Hepatocyte (in vitro differentiated cells): ENCODE measurements around the gene TNNI3K. TPM values are rescaled to one million over a fixed set of nuclear protein-coding genes. Genes with fewer than 3 reads are reported as not detected.

Experiments
- DNase-seq: peaks from one replicate; pipeline ENCODE4 v3.0.0-alpha.2; 2016; ENCODE audit warnings: low spot score
- H2AFZ ChIP-seq: fragments of 200-600 bp; sonication (generic); 2 replicates; pipeline ENCODE4 v1.6.0; 2016; ENCODE audit warnings: antibody characterized with exemption, mild to moderate bottlenecking
- H3K27ac ChIP-seq: fragments of 200-600 bp; sonication (generic); 2 replicates; pipeline ENCODE4 v1.5.1; 2016; ENCODE audit warnings: mild to moderate bottlenecking
- H3K27me3 ChIP-seq: fragments of 200-600 bp; sonication (generic); 2 replicates; pipeline ENCODE4 v1.6.1; 2016
- H3K36me3 ChIP-seq: fragments of 200-600 bp; sonication (generic); replicated peaks from 2 replicates; pipeline ENCODE4 v1.5.1; 2016; ENCODE audit warnings: low read depth; ENCODE audit not compliant: insufficient read depth
- H3K4me1 ChIP-seq: fragments of 200-600 bp; sonication (generic); 2 replicates; pipeline ENCODE4 v1.5.1; 2016; ENCODE audit warnings: mild to moderate bottlenecking, moderate library complexity; ENCODE audit not compliant: insufficient read depth
- H3K4me2 ChIP-seq: fragments of 200-600 bp; sonication (generic); 2 replicates; pipeline ENCODE4 v1.6.0; 2016
- H3K4me3 ChIP-seq: fragments of 200-600 bp; sonication (generic); 2 replicates; pipeline ENCODE4 v1.5.1; 2016; ENCODE audit warnings: mild to moderate bottlenecking
- H3K79me2 ChIP-seq: fragments of 200-600 bp; sonication (generic); 2 replicates; pipeline ENCODE4 v1.6.0; 2017; ENCODE audit warnings: mild to moderate bottlenecking
- H3K9me2 ChIP-seq: fragments of 200-600 bp; sonication (generic); replicated peaks from 2 replicates; pipeline ENCODE4 v1.6.0; 2017; ENCODE audit warnings: mild to moderate bottlenecking; ENCODE audit not compliant: insufficient read depth
- H3K9me3 ChIP-seq: fragments of 200-600 bp; sonication (generic); 2 replicates; pipeline ENCODE4 v1.5.1; 2016; ENCODE audit warnings: low read depth, mild to moderate bottlenecking
- H4K20me1 ChIP-seq: fragments of 200-600 bp; sonication (generic); 2 replicates; pipeline ENCODE4 v1.6.0; 2016; ENCODE audit warnings: mild to moderate bottlenecking; ENCODE audit not compliant: insufficient read depth, poor library complexity, severe bottlenecking
- CTCF ChIP-seq: fragments of 200-600 bp; sonication (generic); IDR thresholded peaks from 2 replicates; pipeline ENCODE4 v1.5.1; 2016; ENCODE audit warnings: antibody characterized with exemption, mild to moderate bottlenecking; ENCODE audit not compliant: poor library complexity
- EZH2 ChIP-seq: fragments of 200-600 bp; sonication (generic); IDR thresholded peaks from 2 replicates; pipeline ENCODE4 v1.6.1; 2016; ENCODE audit warnings: antibody characterized with exemption, mild to moderate bottlenecking, borderline replicate concordance
- EZH2phosphoT487 ChIP-seq: fragments of 200-600 bp; sonication (generic); IDR thresholded peaks from one replicate; pipeline ENCODE4 v1.6.1; 2018; ENCODE audit warnings: antibody characterized with exemption, mild to moderate bottlenecking, low read depth, moderate library complexity; ENCODE audit not compliant: unreplicated experiment, severe bottlenecking
- WGBS: methylation state at CpG from one replicate; pipeline ENCODE4 v1.1.6; 2016; ENCODE audit warnings: low lambda C conversion rate; ENCODE audit errors: missing lambda C conversion rate; 5-methylcytosine and 5-hydroxymethylcytosine counted together
- polyA plus RNA-seq: library from polyadenylated mRNA; unstranded; fragments of >200 nt; fragmentation: Nextera tagmentation; extraction: Ambion mirVana; gene quantifications from 2 replicates; pipeline ENCODE4 v1.2.1, GENCODE V29; 2016
- total RNA-seq: library from RNA; depleted of rRNA; stranded (reverse); fragments of >200 nt; gene quantifications from 2 replicates; pipeline ENCODE4 v1.2.3, GENCODE V29; 2014

TNNI3K gene
- total and polyA plus RNA-seq, 2 experiments from 2014 or later, result not detected

- Histone ChIP-seq H3K4me1 (no peaks in the 10 kb centered on the region), H2AFZ (no peak overlapping the region), H3K36me3 (no peaks in the 10 kb centered on the region), H3K27me3 (no peaks in the 10 kb centered on the region), H3K4me3 (no peak overlapping the region), H3K27ac (no peak overlapping the region), H3K9me2 (no peaks in the 10 kb centered on the region), H3K4me2 (no peak overlapping the region), H3K9me3 (no peaks in the 10 kb centered on the region), H3K79me2 (no peaks in the 10 kb centered on the region), H4K20me1 (no peaks in the 10 kb centered on the region)
- 48% methylated on average over 2 of the region's 2 CpGs for WGBS
- DNase-seq, result no peak
- TF ChIP-seq EZH2phosphoT487, result no peak
- no peak for TF ChIP-seq EZH2
- TF ChIP-seq CTCF, result no peak
Observed at GRCh38 chr1:74591949-74592348, 356.8 kb downstream of the TNNI3K start.

GRCh38 chr1:74592580-74593355 is 357.6 kb downstream of the TNNI3K start:
- H3K9me3 ChIP-seq, result no peaks in the 10 kb centered on the region
- H3K4me3 ChIP-seq, result no peak overlapping the region
- no peak overlapping the region for H2AFZ ChIP-seq
- DNase-seq, result no peak
- no peak for TF ChIP-seq EZH2phosphoT487
- H4K20me1 ChIP-seq, result no peaks in the 10 kb centered on the region
- H3K4me2 ChIP-seq, result no peak overlapping the region
- 89% methylated on average over 5 of the region's 5 CpGs for WGBS
- no peaks in the 10 kb centered on the region for H3K9me2 ChIP-seq
- no peaks in the 10 kb centered on the region for H3K36me3 ChIP-seq
- no peaks in the 10 kb centered on the region for H3K4me1 ChIP-seq
- no peaks in the 10 kb centered on the region for H3K27me3 ChIP-seq
- H3K79me2 ChIP-seq, result no peaks in the 10 kb centered on the region
- no peak overlapping the region for H3K27ac ChIP-seq

Other genes with a start within 250 kb of the TNNI3K start
- gene LRRIQ3, start 37.2 kb upstream of the TNNI3K start, total RNA-seq, result 0.20 and 0.40 TPM in 2 replicates
- gene LRRIQ3, start 37.2 kb upstream of the TNNI3K start, polyA plus RNA-seq, result not detected in 2 replicates
- gene FPGT, start 37.1 kb upstream of the TNNI3K start, total RNA-seq, result 13.8 and 17.5 TPM in 2 replicates
- gene FPGT, start 37.1 kb upstream of the TNNI3K start, polyA plus RNA-seq, result 6.6 and 9.1 TPM in 2 replicates